NB4 (cell line): ENCODE results near the gene BRICD5.
"Not testable (repeated sequence)": the region's sequence is repeated elsewhere in the genome, so short reads cannot be mapped to it uniquely, and the experiment has no call there.

Experiments used
- MYC ChIP-seq: IDR thresholded peaks from 2 replicates; pipeline ENCODE4 v1.6.1; 2011; ENCODE audit warnings: low read depth, low read length
- POLR2A ChIP-seq: IDR thresholded peaks from 2 replicates; pipeline ENCODE4 v1.6.1; 2011; ENCODE audit warnings: mild to moderate bottlenecking; ENCODE audit not compliant: insufficient read length; ENCODE audit errors: extremely low read depth
- TF ChIP-seq, protein P1 (sequence below): IDR thresholded peaks from one replicate; pipeline ENCODE4 v1.5.1; 2012; ENCODE audit warnings: low read depth, low read length
- TF ChIP-seq, protein P2 (sequence below): IDR thresholded peaks from 2 replicates; pipeline ENCODE4 v1.6.1; 2011; ENCODE audit warnings: low read depth, low read length

DNA sequence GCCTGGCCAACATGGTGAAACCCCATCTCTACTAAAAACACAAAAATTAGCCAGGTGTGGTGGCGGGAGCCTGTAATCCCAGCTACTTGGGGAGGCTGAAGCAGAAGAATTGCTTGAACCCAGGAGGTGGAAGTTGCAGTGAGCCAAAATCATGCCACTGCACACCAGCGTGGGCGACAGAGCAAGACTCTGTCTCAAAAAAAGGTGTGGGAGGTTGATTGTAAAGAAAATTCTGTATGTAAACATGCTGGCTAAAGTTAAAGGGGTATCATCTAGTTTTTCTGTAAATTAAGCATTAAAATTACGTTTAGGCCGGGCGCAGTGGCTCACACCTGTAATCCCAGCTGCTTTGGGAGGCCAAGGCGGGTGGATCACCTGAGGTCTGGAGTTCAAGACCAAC is 47.9 kb upstream of the BRICD5 start:
- TF ChIP-seq, protein P1, sequence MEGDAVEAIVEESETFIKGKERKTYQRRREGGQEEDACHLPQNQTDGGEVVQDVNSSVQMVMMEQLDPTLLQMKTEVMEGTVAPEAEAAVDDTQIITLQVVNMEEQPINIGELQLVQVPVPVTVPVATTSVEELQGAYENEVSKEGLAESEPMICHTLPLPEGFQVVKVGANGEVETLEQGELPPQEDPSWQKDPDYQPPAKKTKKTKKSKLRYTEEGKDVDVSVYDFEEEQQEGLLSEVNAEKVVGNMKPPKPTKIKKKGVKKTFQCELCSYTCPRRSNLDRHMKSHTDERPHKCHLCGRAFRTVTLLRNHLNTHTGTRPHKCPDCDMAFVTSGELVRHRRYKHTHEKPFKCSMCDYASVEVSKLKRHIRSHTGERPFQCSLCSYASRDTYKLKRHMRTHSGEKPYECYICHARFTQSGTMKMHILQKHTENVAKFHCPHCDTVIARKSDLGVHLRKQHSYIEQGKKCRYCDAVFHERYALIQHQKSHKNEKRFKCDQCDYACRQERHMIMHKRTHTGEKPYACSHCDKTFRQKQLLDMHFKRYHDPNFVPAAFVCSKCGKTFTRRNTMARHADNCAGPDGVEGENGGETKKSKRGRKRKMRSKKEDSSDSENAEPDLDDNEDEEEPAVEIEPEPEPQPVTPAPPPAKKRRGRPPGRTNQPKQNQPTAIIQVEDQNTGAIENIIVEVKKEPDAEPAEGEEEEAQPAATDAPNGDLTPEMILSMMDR: not testable (repeated sequence)
- not testable (repeated sequence) for TF ChIP-seq MYC, POLR2A
- TF ChIP-seq, protein P2, sequence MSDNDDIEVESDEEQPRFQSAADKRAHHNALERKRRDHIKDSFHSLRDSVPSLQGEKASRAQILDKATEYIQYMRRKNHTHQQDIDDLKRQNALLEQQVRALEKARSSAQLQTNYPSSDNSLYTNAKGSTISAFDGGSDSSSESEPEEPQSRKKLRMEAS: not testable (repeated sequence)
